ENCODE measurements around the gene RAD51B.

RAD51B gene

GRCh38 chr14:68624541-68625220 is 805.1 kb downstream of the RAD51B start:
- TF ChIP-seq CTCF (IDR thresholded peaks at IDR 0.05; ENCODE audit: low read depth, low read length), result no peak
- no peak for DNase-seq (ENCODE audit: low read depth in 2 of 2)
- H3K4me3 ChIP-seq (replicated peaks in 1 of 2; ENCODE audit: low read depth in 2 of 2, low read length in 2 of 2), result no peak overlapping the region

- no peak for TF ChIP-seq CTCF (IDR thresholded peaks at IDR 0.05; ENCODE audit: low read depth, low read length)
- no peak overlapping the region for H3K4me3 ChIP-seq (replicated peaks in 1 of 2; ENCODE audit: low read depth in 2 of 2, low read length in 2 of 2)
- no peak for DNase-seq (ENCODE audit: low read depth in 2 of 2)
These were observed 805.9 kb downstream of the RAD51B start for GRCh38 chr14:68625366-68626090.

GRCh38 chr14:68626386-68626785 is 806.8 kb downstream of the RAD51B start:
- no peak for TF ChIP-seq CTCF (IDR thresholded peaks at IDR 0.05; ENCODE audit: low read depth, low read length)
- DNase-seq (ENCODE audit: low read depth in 2 of 2), result no peak
- no peak overlapping the region for H3K4me3 ChIP-seq (replicated peaks in 1 of 2; ENCODE audit: low read depth in 2 of 2, low read length in 2 of 2)

GRCh38 chr14:68627050-68627867 is 807.7 kb downstream of the RAD51B start:
- no peak overlapping the region for H3K4me3 ChIP-seq (replicated peaks in 1 of 2; ENCODE audit: low read depth in 2 of 2, low read length in 2 of 2)
- peak; percentile 11 to 19 for DNase-seq (ENCODE audit: low read depth in 2 of 2)
- TF ChIP-seq CTCF (IDR thresholded peaks at IDR 0.05; ENCODE audit: low read depth, low read length), result no peak

GRCh38 chr14:68627868-68628604 is 808.5 kb downstream of the RAD51B start:
- TF ChIP-seq CTCF (IDR thresholded peaks at IDR 0.05; ENCODE audit: low read depth, low read length), result no peak
- H3K4me3 ChIP-seq (replicated peaks in 1 of 2; ENCODE audit: low read depth in 2 of 2, low read length in 2 of 2), result no peak overlapping the region
- DNase-seq (ENCODE audit: low read depth in 2 of 2), result peak in 1 of 2 donors; percentile 44

GRCh38 chr14:68628605-68629310 is 809.2 kb downstream of the RAD51B start:
- H3K4me3 ChIP-seq (replicated peaks in 1 of 2; ENCODE audit: low read depth in 2 of 2, low read length in 2 of 2), result no peak overlapping the region
- DNase-seq (ENCODE audit: low read depth in 2 of 2), result no peak

More at GRCh38 chr14:68628605-68629310, 809.2 kb downstream of the RAD51B start:
- TF ChIP-seq CTCF (IDR thresholded peaks at IDR 0.05; ENCODE audit: low read depth, low read length), result no peak

All from cardiac fibroblast (primary cell).